ENCODE data around the gene CRYL1.
"Not testable (repeated sequence)": the region's sequence is repeated elsewhere in the genome, so short reads cannot be mapped to it uniquely, and the experiment has no call there.

CRYL1 gene

GRCh38 chr13:20442375-20442774, 83.3 kb downstream of the CRYL1 start:
- no peak for FAIRE-seq
- no peak for TF ChIP-seq CTCF (IDR thresholded peaks at IDR 0.05; ENCODE audit: insufficient read depth, missing control alignments)
- DNase-seq (ENCODE audit: insufficient read length, low spot score) = no peak

- TF ChIP-seq CTCF (IDR thresholded peaks at IDR 0.05; ENCODE audit: insufficient read depth, missing control alignments) = no peak
- no peak for FAIRE-seq
- DNase-seq (ENCODE audit: insufficient read length, low spot score) = no peak
Observed at GRCh38 chr13:20441879-20442278, 83.8 kb downstream of the CRYL1 start.

GRCh38 chr13:20441056-20441455, 84.6 kb downstream of the CRYL1 start:
- TF ChIP-seq CTCF (IDR thresholded peaks at IDR 0.05; ENCODE audit: insufficient read depth, missing control alignments) = no peak
- FAIRE-seq (no peak), DNase-seq (ENCODE audit: insufficient read length, low spot score) (no peak)

DNA sequence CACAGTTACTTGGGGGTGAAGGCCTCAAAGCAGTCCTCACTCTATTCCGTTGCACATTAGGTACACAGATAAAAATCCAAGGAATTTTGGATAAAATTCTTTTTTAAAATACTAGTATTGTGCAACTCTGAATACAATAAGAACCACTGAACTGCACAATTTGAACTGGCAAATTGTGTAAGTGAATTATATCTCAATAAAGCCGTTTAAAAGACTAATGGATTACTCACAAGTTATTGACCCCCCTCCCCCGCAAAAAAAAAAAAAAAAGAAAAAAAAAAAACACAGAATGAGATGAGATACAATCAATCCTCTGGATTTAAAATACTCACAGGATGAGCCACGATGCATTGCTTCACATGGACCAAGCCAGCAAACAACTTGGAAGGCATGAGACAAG, 86.4 kb downstream of the CRYL1 start:
- no peak for FAIRE-seq
- no peak for TF ChIP-seq CTCF (IDR thresholded peaks at IDR 0.05; ENCODE audit: insufficient read depth, missing control alignments)
- DNase-seq (ENCODE audit: insufficient read length, low spot score) = no peak

GRCh38 chr13:20438801-20439200, 86.9 kb downstream of the CRYL1 start:
- DNase-seq (ENCODE audit: insufficient read length, low spot score) (no peak), FAIRE-seq (no peak)
- TF ChIP-seq CTCF (IDR thresholded peaks at IDR 0.05; ENCODE audit: insufficient read depth, missing control alignments) = no peak

GRCh38 chr13:20436505-20436904, 89.2 kb downstream of the CRYL1 start:
- FAIRE-seq = no peak
- TF ChIP-seq CTCF (IDR thresholded peaks at IDR 0.05; ENCODE audit: insufficient read depth, missing control alignments) = no peak

GRCh38 chr13:20435616-20436368, 89.9 kb downstream of the CRYL1 start:
- no peak for TF ChIP-seq CTCF (IDR thresholded peaks at IDR 0.05; ENCODE audit: insufficient read depth, missing control alignments)
- DNase-seq (ENCODE audit: insufficient read length, low spot score) = no peak
- FAIRE-seq = no peak

More at GRCh38 chr13:20436505-20436904, 89.2 kb downstream of the CRYL1 start:
- no peak for DNase-seq (ENCODE audit: insufficient read length, low spot score)

GRCh38 chr13:20434210-20434609, 91.4 kb downstream of the CRYL1 start:
- FAIRE-seq; DNase-seq (ENCODE audit: insufficient read length, low spot score): not testable (repeated sequence)

All from D721Med (cell line).